Measurements from ENCODE around the gene HERC5.
"Not testable (repeated sequence)": the region's sequence is repeated elsewhere in the genome, so short reads cannot be mapped to it uniquely, and the experiment has no call there.

Gene HERC5

GRCh38 chr4:88524171-88524570 is 67.3 kb downstream of the HERC5 start:
- DNase-seq: no peak

- no peak for DNase-seq
Observed at GRCh38 chr4:88526221-88526815, 69.4 kb downstream of the HERC5 start.

GRCh38 chr4:88527787-88528186 is 70.9 kb downstream of the HERC5 start:
- DNase-seq: no peak

GRCh38 chr4:88528861-88529260 is 71.9 kb downstream of the HERC5 start:
- no peak for DNase-seq

GRCh38 chr4:88531549-88531948 is 74.6 kb downstream of the HERC5 start:
- no peak for DNase-seq

GRCh38 chr4:88533088-88533790 is 76.3 kb downstream of the HERC5 start:
- no peak for DNase-seq

GRCh38 chr4:88533937-88534750 is 77.2 kb downstream of the HERC5 start:
- no peak for DNase-seq

GRCh38 chr4:88535090-88535755 is 78.3 kb downstream of the HERC5 start:
- DNase-seq: no peak

- DNase-seq: no peak
Observed at GRCh38 chr4:88537709-88538108, 80.8 kb downstream of the HERC5 start.

GRCh38 chr4:88539322-88540068 is 82.6 kb downstream of the HERC5 start:
- DNase-seq: not testable (repeated sequence)

- no peak for DNase-seq
Observed at GRCh38 chr4:88549815-88550214, 92.9 kb downstream of the HERC5 start.

Measured in 8988T (cell line).